ENCODE results near the gene LRTM2.

The LRTM2 gene

GRCh38 chr12:1877169-1877878 lies 57.0 kb downstream of the LRTM2 start:
- DNase-seq (ENCODE audit: insufficient read length): no peak
- no peak for TF ChIP-seq POLR2A (IDR thresholded peaks at IDR 0.05; ENCODE audit: low read depth, low read length)
- TF ChIP-seq POLR2AphosphoS5 (IDR thresholded peaks at IDR 0.05; ENCODE audit: low read depth, low read length): no peak
- no peak for TF ChIP-seq TAF1 (IDR thresholded peaks at IDR 0.05; ENCODE audit: borderline replicate concordance, low read depth, low read length)
- FAIRE-seq: no peak

GRCh38 chr12:1878214-1878613 lies 57.8 kb downstream of the LRTM2 start:
- FAIRE-seq (no peak), DNase-seq (ENCODE audit: insufficient read length) (no peak)
- TF ChIP-seq TAF1 (IDR thresholded peaks at IDR 0.05; ENCODE audit: borderline replicate concordance, low read depth, low read length) (no peak), POLR2A (IDR thresholded peaks at IDR 0.05; ENCODE audit: low read depth, low read length) (no peak), POLR2AphosphoS5 (IDR thresholded peaks at IDR 0.05; ENCODE audit: low read depth, low read length) (no peak)

DNA sequence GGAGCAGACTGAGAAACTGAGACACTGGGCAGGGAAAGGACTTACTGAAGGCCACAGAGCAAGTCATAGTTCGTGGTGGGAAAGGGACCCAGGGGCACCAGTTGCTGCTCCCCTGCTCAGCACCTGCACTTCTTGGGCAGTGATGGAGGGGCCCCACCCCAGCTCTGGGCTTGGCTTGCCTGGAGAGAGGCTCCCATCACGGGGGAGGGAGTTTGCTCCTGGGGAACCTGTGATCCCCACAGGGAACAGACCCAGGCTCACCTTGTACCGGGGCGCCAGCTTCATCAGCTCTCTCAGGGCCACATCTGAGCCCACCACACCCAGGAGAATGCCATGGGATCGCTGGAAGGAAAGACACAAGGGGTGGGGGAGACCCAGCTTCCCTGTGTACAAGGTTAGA lies 58.3 kb downstream of the LRTM2 start:
- DNase-seq (ENCODE audit: insufficient read length): no peak
- TF ChIP-seq POLR2AphosphoS5 (IDR thresholded peaks at IDR 0.05; ENCODE audit: low read depth, low read length) (no peak), TAF1 (IDR thresholded peaks at IDR 0.05; ENCODE audit: borderline replicate concordance, low read depth, low read length) (no peak), POLR2A (IDR thresholded peaks at IDR 0.05; ENCODE audit: low read depth, low read length) (no peak)
- FAIRE-seq: no peak

DNA sequence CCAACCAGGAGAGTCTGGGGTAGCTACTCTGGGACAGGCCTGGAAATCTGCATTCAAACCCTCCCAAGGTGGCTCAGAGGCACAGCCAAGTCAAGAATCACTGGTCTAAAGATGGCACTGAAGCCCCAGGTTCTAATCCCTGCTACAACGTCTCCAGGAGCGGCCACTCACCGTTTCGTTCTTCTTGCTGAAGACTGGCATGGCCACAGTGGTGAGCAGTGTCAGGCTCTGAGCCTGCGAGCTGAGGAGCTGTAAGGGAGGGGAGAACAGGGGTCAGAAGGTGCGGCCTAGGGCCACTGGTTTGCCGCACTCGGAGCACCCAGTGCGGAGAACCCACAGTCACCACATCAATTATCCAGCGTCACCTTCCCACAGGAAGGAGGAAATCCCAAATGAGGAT lies 59.3 kb downstream of the LRTM2 start:
- TF ChIP-seq POLR2A (IDR thresholded peaks at IDR 0.05; ENCODE audit: low read depth, low read length): no peak
- no peak for TF ChIP-seq POLR2AphosphoS5 (IDR thresholded peaks at IDR 0.05; ENCODE audit: low read depth, low read length)
- no peak for TF ChIP-seq TAF1 (IDR thresholded peaks at IDR 0.05; ENCODE audit: borderline replicate concordance, low read depth, low read length)
- FAIRE-seq (no peak), DNase-seq (ENCODE audit: insufficient read length) (no peak)

DNA sequence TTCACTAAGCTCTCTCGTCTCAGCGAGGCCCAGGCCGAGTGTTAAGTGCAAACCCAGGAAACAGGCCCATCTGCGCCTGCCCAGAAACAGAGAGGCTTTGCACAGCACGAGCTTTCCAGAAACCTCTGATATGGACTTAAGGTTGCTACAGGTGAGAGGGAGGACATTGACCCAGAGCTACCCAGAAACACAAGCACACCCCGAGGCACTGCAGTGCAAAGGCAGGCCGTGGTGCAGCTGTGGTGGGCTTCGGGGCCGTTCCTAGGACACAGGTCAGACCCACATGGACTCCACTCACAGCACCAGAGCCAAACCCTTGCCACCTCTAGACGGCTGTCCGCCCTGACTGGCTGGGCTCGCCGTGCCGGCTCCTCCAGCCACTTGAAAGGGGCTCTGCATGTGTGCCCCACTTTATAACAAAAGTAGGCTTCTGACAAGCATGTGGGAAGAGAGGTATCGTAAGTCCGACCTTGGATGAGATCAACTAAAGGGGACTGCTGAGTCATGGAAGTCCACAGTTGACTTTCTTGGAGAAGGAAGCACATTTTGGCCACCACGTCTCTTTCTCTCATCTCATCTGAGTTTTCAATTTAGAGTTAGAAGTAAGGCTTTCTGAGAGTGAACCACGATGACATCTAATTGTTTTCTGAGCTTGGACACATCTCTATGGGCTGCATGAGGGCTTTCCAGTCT lies 59.9 kb downstream of the LRTM2 start:
- DNase-seq (ENCODE audit: insufficient read length) (no peak), FAIRE-seq (no peak)

DNA sequence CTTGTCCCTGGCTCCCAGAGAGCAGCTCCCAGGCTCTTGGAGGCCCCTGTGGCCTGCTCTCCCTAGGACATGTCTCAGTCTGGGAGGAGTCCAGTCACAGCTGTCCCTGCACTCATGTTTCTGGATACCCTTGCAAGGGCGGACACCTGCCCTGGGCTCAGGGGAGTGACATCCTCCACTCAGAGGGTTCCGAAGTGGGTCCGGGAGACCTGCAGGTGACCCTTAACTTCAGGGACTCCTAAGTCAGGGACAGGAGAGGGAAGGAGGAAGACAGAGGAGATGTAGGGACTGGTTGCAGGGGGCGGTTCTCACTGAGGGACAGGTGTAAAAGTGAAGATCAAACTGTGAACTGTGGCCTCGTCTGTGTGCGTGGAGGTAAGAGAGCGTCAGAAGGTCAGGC lies 60.5 kb downstream of the LRTM2 start:
- TF ChIP-seq POLR2A (IDR thresholded peaks at IDR 0.05; ENCODE audit: low read depth, low read length) (no peak), POLR2AphosphoS5 (IDR thresholded peaks at IDR 0.05; ENCODE audit: low read depth, low read length) (no peak), TAF1 (IDR thresholded peaks at IDR 0.05; ENCODE audit: borderline replicate concordance, low read depth, low read length) (no peak)
- no peak for FAIRE-seq
- no peak for DNase-seq (ENCODE audit: insufficient read length)

More for the DNA sequence above, 59.9 kb downstream of the LRTM2 start:
- TF ChIP-seq POLR2A (IDR thresholded peaks at IDR 0.05; ENCODE audit: low read depth, low read length): no peak
- no peak for TF ChIP-seq TAF1 (IDR thresholded peaks at IDR 0.05; ENCODE audit: borderline replicate concordance, low read depth, low read length)
- TF ChIP-seq POLR2AphosphoS5 (IDR thresholded peaks at IDR 0.05; ENCODE audit: low read depth, low read length): no peak

DNA sequence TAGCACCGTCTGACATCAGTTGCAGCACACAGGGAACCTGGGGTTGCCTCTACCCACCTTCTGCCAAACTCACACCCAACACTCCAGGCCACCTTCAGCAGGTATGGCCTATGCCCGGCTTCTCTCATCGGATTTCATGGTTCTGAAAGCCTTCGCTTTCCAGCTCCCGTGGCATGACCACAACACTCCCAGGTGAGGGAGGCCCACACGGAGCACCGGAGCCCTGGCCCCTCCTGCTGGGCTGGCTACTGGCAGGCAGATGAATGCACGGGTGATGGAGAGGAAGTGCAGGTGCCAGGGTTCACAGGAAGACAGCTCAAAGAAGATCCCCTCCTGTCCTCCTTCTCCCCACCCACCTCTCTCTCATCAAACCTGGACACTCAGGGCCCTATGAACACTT lies 60.9 kb downstream of the LRTM2 start:
- no peak for TF ChIP-seq POLR2AphosphoS5 (IDR thresholded peaks at IDR 0.05; ENCODE audit: low read depth, low read length)
- no peak for TF ChIP-seq POLR2A (IDR thresholded peaks at IDR 0.05; ENCODE audit: low read depth, low read length)
- no peak for TF ChIP-seq TAF1 (IDR thresholded peaks at IDR 0.05; ENCODE audit: borderline replicate concordance, low read depth, low read length)
- FAIRE-seq (no peak), DNase-seq (ENCODE audit: insufficient read length) (no peak)

GRCh38 chr12:1881936-1882335 lies 61.6 kb downstream of the LRTM2 start:
- no peak for DNase-seq (ENCODE audit: insufficient read length)
- FAIRE-seq: no peak
- TF ChIP-seq POLR2AphosphoS5 (IDR thresholded peaks at IDR 0.05; ENCODE audit: low read depth, low read length) (no peak), TAF1 (IDR thresholded peaks at IDR 0.05; ENCODE audit: borderline replicate concordance, low read depth, low read length) (no peak), POLR2A (IDR thresholded peaks at IDR 0.05; ENCODE audit: low read depth, low read length) (no peak)

DNA sequence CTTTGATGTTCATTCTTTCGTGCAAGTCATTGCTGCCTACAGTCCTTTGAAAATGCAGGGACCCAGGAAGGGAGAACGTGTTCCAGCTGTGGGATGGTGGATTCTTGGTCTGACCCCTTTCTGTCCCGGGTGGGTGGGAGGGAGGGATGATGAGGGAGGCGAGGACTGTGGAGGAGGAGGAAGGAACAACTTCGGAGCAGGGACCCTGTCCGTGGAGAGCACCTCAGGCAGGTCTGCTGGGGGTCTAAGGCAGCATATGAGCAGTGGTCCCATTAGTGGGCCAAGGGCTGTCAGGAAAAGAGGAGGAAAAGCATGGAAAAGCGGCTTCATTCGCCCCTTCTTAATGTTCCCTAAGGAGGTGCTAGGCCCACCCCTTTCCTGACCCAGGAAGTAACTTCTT lies 62.0 kb downstream of the LRTM2 start:
- FAIRE-seq (no peak), DNase-seq (ENCODE audit: insufficient read length) (no peak)
- TF ChIP-seq POLR2A (IDR thresholded peaks at IDR 0.05; ENCODE audit: low read depth, low read length): no peak
- TF ChIP-seq TAF1 (IDR thresholded peaks at IDR 0.05; ENCODE audit: borderline replicate concordance, low read depth, low read length): no peak
- no peak for TF ChIP-seq POLR2AphosphoS5 (IDR thresholded peaks at IDR 0.05; ENCODE audit: low read depth, low read length)

DNA sequence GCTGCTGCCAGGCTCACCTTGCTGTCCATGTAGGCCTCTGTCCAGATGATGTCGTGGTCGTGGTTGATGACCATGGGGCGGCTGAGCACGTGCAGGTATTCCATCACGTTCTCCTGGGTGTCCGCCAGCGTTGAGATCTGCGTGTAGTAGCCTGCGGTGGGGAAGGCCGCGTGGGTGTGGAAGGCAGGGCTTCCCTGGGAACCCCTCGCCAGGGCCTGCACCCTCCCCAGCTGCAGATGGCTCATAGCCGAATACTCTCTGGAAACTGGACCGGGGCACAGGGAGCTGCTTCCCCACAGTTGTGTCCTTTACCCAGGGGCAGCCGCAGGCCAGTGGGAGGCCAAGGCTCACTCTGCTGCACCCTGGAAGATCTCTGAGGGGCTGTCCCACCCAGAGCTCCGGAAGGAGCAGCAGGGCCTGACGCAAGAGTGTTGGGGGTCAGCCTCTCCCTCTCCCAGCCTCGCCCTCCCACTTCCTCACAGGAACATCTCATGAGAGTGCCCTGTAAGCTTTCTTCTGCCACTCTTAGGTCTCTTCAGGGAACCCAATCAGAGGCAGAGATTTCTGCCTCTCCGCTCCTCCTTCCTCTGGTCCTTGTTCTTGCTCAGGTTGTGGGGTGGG lies 62.6 kb downstream of the LRTM2 start:
- no peak for FAIRE-seq
- no peak for TF ChIP-seq POLR2A (IDR thresholded peaks at IDR 0.05; ENCODE audit: low read depth, low read length)
- TF ChIP-seq POLR2AphosphoS5 (IDR thresholded peaks at IDR 0.05; ENCODE audit: low read depth, low read length): no peak
- TF ChIP-seq TAF1 (IDR thresholded peaks at IDR 0.05; ENCODE audit: borderline replicate concordance, low read depth, low read length): no peak
- DNase-seq (ENCODE audit: insufficient read length): no peak

GRCh38 chr12:1883513-1883912 lies 63.1 kb downstream of the LRTM2 start:
- no peak for FAIRE-seq
- no peak for DNase-seq (ENCODE audit: insufficient read length)
- no peak for TF ChIP-seq POLR2AphosphoS5 (IDR thresholded peaks at IDR 0.05; ENCODE audit: low read depth, low read length)

DNA sequence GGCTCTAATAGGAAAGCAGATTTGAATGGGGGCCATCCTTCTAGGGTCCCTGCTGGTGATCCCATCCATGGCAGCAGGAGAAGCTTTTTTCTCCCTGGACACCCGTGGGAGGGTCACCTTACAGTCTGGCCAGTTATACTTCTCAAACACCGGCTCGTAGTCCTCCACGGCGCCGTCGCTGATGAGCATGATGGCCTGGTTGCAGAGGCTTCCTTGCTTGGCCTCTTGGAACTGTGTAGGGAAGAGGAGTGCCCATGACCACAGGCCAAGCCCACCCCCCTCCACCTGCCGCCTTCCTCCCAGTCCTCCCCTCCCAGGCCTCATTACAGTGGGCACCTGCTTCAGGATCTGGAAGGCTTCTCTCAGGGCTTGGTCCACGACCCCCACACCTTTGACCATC lies 64.3 kb downstream of the LRTM2 start:
- FAIRE-seq (no peak), DNase-seq (ENCODE audit: insufficient read length) (no peak)
- no peak for TF ChIP-seq POLR2AphosphoS5 (IDR thresholded peaks at IDR 0.05; ENCODE audit: low read depth, low read length)
- TF ChIP-seq TAF1 (IDR thresholded peaks at IDR 0.05; ENCODE audit: borderline replicate concordance, low read depth, low read length): no peak
- TF ChIP-seq POLR2A (IDR thresholded peaks at IDR 0.05; ENCODE audit: low read depth, low read length): no peak
